Upper lobe of left lung (tissue), 6 donors: ENCODE measurements around the gene GALNT14. TPM values are rescaled to one million over a fixed set of nuclear protein-coding genes. Genes with fewer than 3 reads are reported as not detected.
A peak's percentile ranks its signal among the peaks of the same experiment; 100 is the strongest.

Source experiments
- ATAC-seq, 2 donors: fragments of 200-7000 bp; cut with Tn5 transposase; one replicate each; pipeline ENCODE4 v1.9.1; 2022; ENCODE audit warnings: mild to moderate bottlenecking in 2 of 2, moderate library complexity in 2 of 2; ENCODE audit not compliant: low FRiP score in 2 of 2
- DNase-seq, 2 donors: peaks; one replicate each; pipeline ENCODE4 v3.0.0-alpha.2; 2019 to 2020
- H3K27ac ChIP-seq, 4 donors: fragments of 200-600 bp; sonication (generic); one replicate each; pipeline ENCODE4 v1.5.1; 2016 to 2019
- H3K27me3 ChIP-seq, 4 donors: fragments of 200-600 bp; sonication (generic); one replicate each; pipeline ENCODE4 v1.5.1; 2017 to 2019
- H3K36me3 ChIP-seq, 4 donors: fragments of 200-600 bp; sonication (generic); one replicate each; pipeline ENCODE4 v1.5.1; 2016 to 2019
- H3K4me1 ChIP-seq, 4 donors: fragments of 200-600 bp; sonication (generic); one replicate each; pipeline ENCODE4 v1.5.1; 2018 to 2019
- H3K4me3 ChIP-seq, 4 donors: fragments of 200-600 bp; sonication (generic); one replicate each; pipeline ENCODE4 v1.5.1; 2017 to 2019; ENCODE audit warnings: mild to moderate bottlenecking in 2 of 4, moderate library complexity in 1 of 4
- H3K9me3 ChIP-seq, 4 donors: fragments of 200-600 bp; sonication (generic); one replicate each; pipeline ENCODE4 v1.5.1; 2018 to 2019
- EP300 ChIP-seq, 4 donors: sonication (generic); formaldehyde crosslinking; IDR thresholded peaks; one replicate each; pipeline ENCODE4 v1.5.1; 2017; ENCODE audit warnings: antibody characterized with exemption in 4 of 4, control low read depth in 2 of 4
- POLR2A ChIP-seq, 4 donors: fragments of 450-650 bp; IDR thresholded peaks; one replicate each; pipeline ENCODE4 v1.5.1; 2016 to 2017; ENCODE audit warnings: antibody characterized with exemption in 4 of 4, mild to moderate bottlenecking in 2 of 4
- POLR2AphosphoS5 ChIP-seq, 2 donors: sonication (generic); formaldehyde crosslinking; IDR thresholded peaks; one replicate each; pipeline ENCODE4 v1.5.1; 2017; ENCODE audit warnings: antibody characterized with exemption in 2 of 2
- WGBS, 2 donors: methylation state at CpG; one replicate each; pipeline ENCODE4 v1.1.5; 2017 to 2018; 5-methylcytosine and 5-hydroxymethylcytosine counted together
- total RNA-seq, 6 donors: library from RNA; depleted of rRNA in 4 of 6; stranded (reverse); fragments of >200 nt in 4 of 6; gene quantifications; one replicate each; pipeline versions ENCODE4 v1.1.0 to v1.2.1, GENCODE V29; 2016 to 2021
- TF ChIP-seq, protein P1 (sequence below), 6 experiments: fragments of 450-650 bp in 4 of 6; fragments of 200-600 bp in 2 of 6; sonication (generic) in 2 of 6; IDR thresholded peaks; one replicate each; pipeline ENCODE4 v1.5.1; 2016 to 2019; ENCODE audit warnings: antibody characterized with exemption in 6 of 6
- donor health status: DM: no; HTN: no; CAD: no; lungs with moderate emphysema.
- donor health status: DM: no; HTN: yes; CAD: no; lungs with severe emphysema.

Gene GALNT14
- total RNA-seq, 6 donors from 2014 or later, result 0.98 to 2.6 (median 1.4) TPM; not detected in 1

DNA sequence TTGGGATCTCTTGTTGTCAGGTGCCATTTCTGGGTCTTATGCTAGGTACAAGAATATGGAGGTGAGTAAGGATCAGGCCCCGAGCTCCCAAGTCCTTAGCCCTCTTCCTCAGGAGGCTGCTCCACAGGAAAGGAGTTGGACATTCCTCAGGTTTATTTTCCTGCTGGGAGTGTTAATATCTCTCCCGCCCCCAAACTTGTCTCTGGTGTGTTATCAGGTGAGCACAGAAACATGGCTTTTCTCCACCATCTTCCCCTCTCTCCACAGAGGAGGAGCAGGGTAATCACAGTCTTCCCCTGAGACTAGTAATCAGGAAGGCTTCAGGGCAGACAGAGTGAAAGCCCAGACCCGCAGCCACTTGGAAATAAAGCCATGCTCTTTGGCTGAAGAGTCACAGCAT is 257.7 kb downstream of the GALNT14 start:
- ATAC-seq (no peak), DNase-seq (no peak)
- H3K9me3 ChIP-seq, result no peaks in the 10 kb centered on the region
- no peaks in the 10 kb centered on the region for H3K4me1 ChIP-seq
- no peaks in the 10 kb centered on the region for H3K27me3 ChIP-seq
- 76 to 84% methylated on average over 3 of the region's 3 CpGs for WGBS, 2 donors
- TF ChIP-seq, protein P1, sequence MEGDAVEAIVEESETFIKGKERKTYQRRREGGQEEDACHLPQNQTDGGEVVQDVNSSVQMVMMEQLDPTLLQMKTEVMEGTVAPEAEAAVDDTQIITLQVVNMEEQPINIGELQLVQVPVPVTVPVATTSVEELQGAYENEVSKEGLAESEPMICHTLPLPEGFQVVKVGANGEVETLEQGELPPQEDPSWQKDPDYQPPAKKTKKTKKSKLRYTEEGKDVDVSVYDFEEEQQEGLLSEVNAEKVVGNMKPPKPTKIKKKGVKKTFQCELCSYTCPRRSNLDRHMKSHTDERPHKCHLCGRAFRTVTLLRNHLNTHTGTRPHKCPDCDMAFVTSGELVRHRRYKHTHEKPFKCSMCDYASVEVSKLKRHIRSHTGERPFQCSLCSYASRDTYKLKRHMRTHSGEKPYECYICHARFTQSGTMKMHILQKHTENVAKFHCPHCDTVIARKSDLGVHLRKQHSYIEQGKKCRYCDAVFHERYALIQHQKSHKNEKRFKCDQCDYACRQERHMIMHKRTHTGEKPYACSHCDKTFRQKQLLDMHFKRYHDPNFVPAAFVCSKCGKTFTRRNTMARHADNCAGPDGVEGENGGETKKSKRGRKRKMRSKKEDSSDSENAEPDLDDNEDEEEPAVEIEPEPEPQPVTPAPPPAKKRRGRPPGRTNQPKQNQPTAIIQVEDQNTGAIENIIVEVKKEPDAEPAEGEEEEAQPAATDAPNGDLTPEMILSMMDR (IDR thresholded peaks at IDR 0.05), result no peak
- no peak for TF ChIP-seq POLR2A (IDR thresholded peaks at IDR 0.05)
- TF ChIP-seq POLR2AphosphoS5 (IDR thresholded peaks at IDR 0.05), result no peak
- no peak for TF ChIP-seq EP300 (IDR thresholded peaks at IDR 0.05)
- H3K36me3 ChIP-seq, result no peaks in the 10 kb centered on the region
- no peak overlapping the region for H3K4me3 ChIP-seq
- H3K27ac ChIP-seq, result no peak overlapping the region

DNA sequence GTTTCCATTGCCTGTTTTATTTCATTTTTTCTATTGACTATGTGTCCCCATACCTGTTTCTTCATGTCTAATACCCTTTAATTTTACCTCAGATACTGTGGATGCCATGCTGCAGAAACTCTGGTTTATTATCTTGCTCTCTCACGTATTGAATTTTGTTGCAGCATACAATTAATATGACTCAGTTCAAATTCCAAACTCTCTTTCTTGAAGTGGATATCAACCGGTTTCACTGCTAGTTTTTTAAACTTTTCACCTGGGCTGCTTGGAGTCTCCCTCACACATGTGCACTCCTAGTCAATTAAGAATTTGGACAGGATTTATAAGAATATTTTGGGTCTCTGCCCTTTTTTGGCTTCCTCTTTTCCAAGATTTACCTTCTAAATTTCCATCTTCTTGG is 260.4 kb downstream of the GALNT14 start:
- 64 to 68% methylated on average over 2 of the region's 2 CpGs for WGBS, 2 donors
- no peak for DNase-seq
- H3K4me1 ChIP-seq, result no peaks in the 10 kb centered on the region
- no peaks in the 10 kb centered on the region for H3K27me3 ChIP-seq
- ATAC-seq, result no peak
- no peaks in the 10 kb centered on the region for H3K36me3 ChIP-seq
- TF ChIP-seq EP300 (IDR thresholded peaks at IDR 0.05), result no peak
- H3K4me3 ChIP-seq, result no peak overlapping the region
- no peak overlapping the region for H3K27ac ChIP-seq
- no peaks in the 10 kb centered on the region for H3K9me3 ChIP-seq

DNA sequence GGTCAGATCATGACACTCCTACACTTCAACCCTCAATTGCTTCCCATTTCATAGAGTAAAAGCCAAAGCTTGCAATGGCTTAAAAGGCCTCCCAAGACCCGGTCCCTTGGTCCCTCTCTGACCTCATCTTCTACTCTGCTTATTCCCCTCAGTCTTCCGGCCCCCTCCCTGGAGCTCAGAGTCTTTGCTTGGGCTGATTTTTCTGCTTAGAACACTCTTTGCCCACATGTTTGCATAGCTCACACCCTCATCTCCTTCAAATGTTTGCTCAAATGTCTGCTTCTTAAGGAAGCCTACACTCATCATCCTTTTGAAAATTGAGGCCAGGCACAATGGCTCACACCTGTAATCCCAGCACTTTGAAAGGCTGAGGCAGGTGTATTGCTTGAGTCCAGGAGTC is 265.4 kb downstream of the GALNT14 start:
- no peak overlapping the region for H3K4me3 ChIP-seq
- H3K9me3 ChIP-seq, result no peaks in the 10 kb centered on the region
- peak in 1 of 2 donors; percentile 53 for DNase-seq
- TF ChIP-seq EP300 (IDR thresholded peaks at IDR 0.05) (no peak), POLR2AphosphoS5 (IDR thresholded peaks at IDR 0.05) (peak in 1 of 2 donors; percentile 29)
- peak overlapping the region in 3 of 4 donors; percentile 36 to 68 (median 55) for H3K27ac ChIP-seq
- H3K27me3 ChIP-seq, result no peaks in the 10 kb centered on the region
- peaks cover 0 to 12% (median 2%) of the 10 kb centered on the region in 4 donors for H3K4me1 ChIP-seq
- WGBS, 2 donors, result 53 to 65% methylated on average over 2 of the region's 2 CpGs
- no peaks in the 10 kb centered on the region for H3K36me3 ChIP-seq
- peak; percentile 62 to 91 for ATAC-seq

DNA sequence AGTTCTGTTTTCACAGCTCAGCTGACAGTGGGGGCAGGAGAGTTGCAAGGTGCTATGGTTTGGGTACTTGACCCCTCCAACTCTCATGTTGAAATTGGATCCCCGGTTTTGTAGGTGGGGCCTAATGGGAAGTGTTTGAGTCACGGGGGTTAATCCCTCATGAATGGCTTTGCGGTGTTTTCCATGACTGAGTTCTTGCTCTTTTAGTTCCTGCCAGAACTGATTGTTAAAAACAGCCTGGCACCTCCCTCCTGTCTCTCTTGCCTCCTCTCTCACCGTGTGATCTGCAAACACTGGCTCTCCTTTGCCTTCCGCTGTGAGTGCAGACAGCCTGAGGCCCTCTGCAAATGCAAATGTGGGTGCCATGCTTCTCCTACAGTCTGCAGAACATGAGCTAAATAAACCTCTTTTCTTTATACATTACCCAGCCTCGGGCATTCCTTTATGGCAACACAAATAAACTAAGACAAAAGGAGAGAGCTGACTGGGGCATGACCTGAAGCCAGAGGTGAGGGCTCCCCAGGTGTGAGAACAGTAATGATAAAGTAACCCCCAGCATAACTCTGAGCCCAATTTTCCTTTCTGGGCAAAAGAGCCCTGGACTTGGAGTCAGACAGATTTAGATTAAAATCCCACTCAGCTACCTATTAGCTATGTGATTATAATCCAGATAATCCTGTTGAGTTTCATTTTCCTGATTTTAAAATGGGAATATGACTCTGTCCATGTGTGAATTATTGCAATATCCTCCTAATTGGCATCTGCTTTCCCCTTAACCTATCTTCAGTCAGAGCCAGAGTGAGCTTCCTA is 266.1 kb downstream of the GALNT14 start:
- H3K4me1 ChIP-seq, result peaks cover 0 to 12% (median 2%) of the 10 kb centered on the region in 4 donors
- peak in 1 of 4 donors; percentile 70 for TF ChIP-seq EP300 (IDR thresholded peaks at IDR 0.05)
- peak in 1 of 4 donors; percentile 11 for TF ChIP-seq POLR2A (IDR thresholded peaks at IDR 0.05)
- peak in 1 of 2 donors; percentile 29 for TF ChIP-seq POLR2AphosphoS5 (IDR thresholded peaks at IDR 0.05)
- TF ChIP-seq, protein P1 (IDR thresholded peaks at IDR 0.05), result no peak
- no peaks in the 10 kb centered on the region for H3K36me3 ChIP-seq
- H3K4me3 ChIP-seq, result no peak overlapping the region
- 24 to 29% methylated on average over 6 of the region's 6 CpGs for WGBS, 2 donors
- H3K27ac ChIP-seq, result peak overlapping the region in 3 of 4 donors; percentile 36 to 68 (median 55)
- peak; percentile 56 to 90 for ATAC-seq
- DNase-seq, result peak in 1 of 2 donors; percentile 81
- H3K27me3 ChIP-seq, result no peaks in the 10 kb centered on the region
- H3K9me3 ChIP-seq, result no peaks in the 10 kb centered on the region

DNA sequence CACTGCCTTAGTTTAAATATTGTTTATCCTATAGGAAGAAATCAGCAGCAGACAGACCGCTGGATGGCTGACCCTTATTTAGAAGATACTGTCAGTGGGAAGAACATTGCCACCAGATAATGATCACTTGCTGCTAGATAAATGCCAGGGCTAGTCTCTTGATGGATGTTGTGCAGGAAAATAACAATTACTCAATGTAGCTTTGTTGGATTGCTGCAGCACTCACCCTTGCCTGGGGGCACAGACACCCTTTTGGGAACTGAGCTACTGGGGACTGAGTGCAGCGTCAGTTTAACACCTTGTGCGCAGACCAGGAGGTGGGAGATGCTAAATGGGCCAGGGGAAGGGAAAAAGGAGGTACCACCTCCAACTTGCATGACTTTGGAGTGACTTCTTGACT is 266.8 kb downstream of the GALNT14 start:
- ATAC-seq (no peak), DNase-seq (no peak)
- Histone ChIP-seq H3K27me3 (no peaks in the 10 kb centered on the region), H3K27ac (no peak overlapping the region), H3K4me3 (no peak overlapping the region), H3K36me3 (no peaks in the 10 kb centered on the region), H3K4me1 (peaks cover 0 to 12% (median 2%) of the 10 kb centered on the region in 4 donors), H3K9me3 (no peaks in the 10 kb centered on the region)
- TF ChIP-seq EP300 (IDR thresholded peaks at IDR 0.05) (no peak), POLR2AphosphoS5 (IDR thresholded peaks at IDR 0.05) (no peak), POLR2A (IDR thresholded peaks at IDR 0.05) (no peak)
- TF ChIP-seq, protein P1 (IDR thresholded peaks at IDR 0.05), result no peak
- 46 to 59% methylated on average over 3 of the region's 3 CpGs for WGBS, 2 donors
